PC-3 (cell line): ENCODE measurements around the gene FOXQ1.

ENCODE experiments used
- CTCF ChIP-seq: fragments of 300-600 bp; sonication (generic); conservative IDR thresholded peaks from 2 replicates; pipeline ENCODE4 v1.5.1; 2017; ENCODE audit warnings: antibody characterized with exemption, low read depth, mild to moderate bottlenecking, low read length
- EZH2 ChIP-seq: fragments of 300-600 bp; sonication (generic); IDR thresholded peaks from one replicate; pipeline ENCODE4 v1.6.1; 2017; ENCODE audit warnings: antibody characterized with exemption, mild to moderate bottlenecking, low read length; ENCODE audit not compliant: unreplicated experiment
- EZH2phosphoT487 ChIP-seq: fragments of 300-600 bp; sonication (generic); IDR thresholded peaks from 2 replicates; pipeline ENCODE4 v1.6.1; 2018; ENCODE audit warnings: mild to moderate bottlenecking, antibody characterized with exemption, low read length, borderline replicate concordance

GRCh38 chr6:1309366-1309765 is 2.5 kb upstream of the FOXQ1 start:
- no peak for TF ChIP-seq CTCF
- no peak for TF ChIP-seq EZH2phosphoT487
- no peak for TF ChIP-seq EZH2
